GM12865 (cell line): Measurements from ENCODE around the gene PROM2.

Experiments
- DNase-seq: peaks from one replicate; pipeline ENCODE4 v3.0.0; 2010; ENCODE audit warnings: low read depth
- H3K4me3 ChIP-seq: 2 replicates; pipeline ENCODE4 v1.5.1; 2011; ENCODE audit warnings: mild to moderate bottlenecking, low read depth, low read length, control low read depth
- TF ChIP-seq, protein P1 (sequence below): IDR thresholded peaks from 2 replicates; pipeline ENCODE4 v1.5.1; 2011; ENCODE audit warnings: low read length, control low read depth, low read depth, inconsistent platforms; ENCODE audit not compliant: insufficient read depth; ENCODE audit errors: missing control alignments

Gene PROM2

GRCh38 chr2:95262896-95263542 is 11.2 kb upstream of the PROM2 start:
- H3K4me3 ChIP-seq = no peak overlapping the region
- no peak for DNase-seq
- TF ChIP-seq, protein P1, sequence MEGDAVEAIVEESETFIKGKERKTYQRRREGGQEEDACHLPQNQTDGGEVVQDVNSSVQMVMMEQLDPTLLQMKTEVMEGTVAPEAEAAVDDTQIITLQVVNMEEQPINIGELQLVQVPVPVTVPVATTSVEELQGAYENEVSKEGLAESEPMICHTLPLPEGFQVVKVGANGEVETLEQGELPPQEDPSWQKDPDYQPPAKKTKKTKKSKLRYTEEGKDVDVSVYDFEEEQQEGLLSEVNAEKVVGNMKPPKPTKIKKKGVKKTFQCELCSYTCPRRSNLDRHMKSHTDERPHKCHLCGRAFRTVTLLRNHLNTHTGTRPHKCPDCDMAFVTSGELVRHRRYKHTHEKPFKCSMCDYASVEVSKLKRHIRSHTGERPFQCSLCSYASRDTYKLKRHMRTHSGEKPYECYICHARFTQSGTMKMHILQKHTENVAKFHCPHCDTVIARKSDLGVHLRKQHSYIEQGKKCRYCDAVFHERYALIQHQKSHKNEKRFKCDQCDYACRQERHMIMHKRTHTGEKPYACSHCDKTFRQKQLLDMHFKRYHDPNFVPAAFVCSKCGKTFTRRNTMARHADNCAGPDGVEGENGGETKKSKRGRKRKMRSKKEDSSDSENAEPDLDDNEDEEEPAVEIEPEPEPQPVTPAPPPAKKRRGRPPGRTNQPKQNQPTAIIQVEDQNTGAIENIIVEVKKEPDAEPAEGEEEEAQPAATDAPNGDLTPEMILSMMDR = no peak

DNA sequence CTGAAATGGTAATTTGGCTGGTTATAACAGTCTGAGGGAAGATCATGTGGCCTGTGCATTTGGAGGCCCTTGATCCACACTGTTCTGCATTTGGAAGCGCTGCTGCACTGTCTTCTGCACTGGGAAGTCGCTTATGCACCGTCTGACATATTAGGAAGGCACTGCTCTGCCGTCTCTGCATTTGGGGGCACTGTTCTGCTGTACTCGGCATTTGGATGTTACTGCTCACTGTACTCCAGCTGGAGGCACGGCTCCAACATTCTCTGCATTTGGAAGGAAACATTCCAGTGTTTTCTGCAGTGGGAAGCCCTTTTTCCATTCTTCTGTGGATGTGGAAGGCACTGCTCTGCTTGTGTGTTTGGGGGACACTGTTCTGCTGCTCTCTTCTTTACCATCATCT is 9.6 kb upstream of the PROM2 start:
- TF ChIP-seq, protein P1 = no peak
- no peak overlapping the region for H3K4me3 ChIP-seq
- DNase-seq = no peak

DNA sequence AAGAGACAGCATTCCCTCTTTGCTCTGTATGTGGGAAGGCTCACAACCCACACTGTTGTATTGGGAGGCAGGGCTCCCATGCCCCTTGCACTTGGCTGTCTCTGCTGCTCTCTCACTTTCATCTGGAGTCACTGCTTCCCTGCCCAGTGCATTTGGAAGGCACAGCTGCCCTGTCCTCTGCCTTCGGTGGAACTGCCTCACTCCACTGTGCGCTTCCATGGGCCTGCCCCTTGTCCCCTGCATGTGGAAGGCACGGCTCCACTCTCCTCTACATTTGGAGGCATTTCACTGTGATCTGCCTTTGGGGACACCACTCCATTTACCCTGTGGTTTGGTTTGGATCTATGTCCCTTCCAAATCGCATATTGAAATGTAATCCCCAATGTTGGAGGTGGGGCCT is 9.1 kb upstream of the PROM2 start:
- H3K4me3 ChIP-seq = no peak overlapping the region
- no peak for DNase-seq
- TF ChIP-seq, protein P1 = no peak

DNA sequence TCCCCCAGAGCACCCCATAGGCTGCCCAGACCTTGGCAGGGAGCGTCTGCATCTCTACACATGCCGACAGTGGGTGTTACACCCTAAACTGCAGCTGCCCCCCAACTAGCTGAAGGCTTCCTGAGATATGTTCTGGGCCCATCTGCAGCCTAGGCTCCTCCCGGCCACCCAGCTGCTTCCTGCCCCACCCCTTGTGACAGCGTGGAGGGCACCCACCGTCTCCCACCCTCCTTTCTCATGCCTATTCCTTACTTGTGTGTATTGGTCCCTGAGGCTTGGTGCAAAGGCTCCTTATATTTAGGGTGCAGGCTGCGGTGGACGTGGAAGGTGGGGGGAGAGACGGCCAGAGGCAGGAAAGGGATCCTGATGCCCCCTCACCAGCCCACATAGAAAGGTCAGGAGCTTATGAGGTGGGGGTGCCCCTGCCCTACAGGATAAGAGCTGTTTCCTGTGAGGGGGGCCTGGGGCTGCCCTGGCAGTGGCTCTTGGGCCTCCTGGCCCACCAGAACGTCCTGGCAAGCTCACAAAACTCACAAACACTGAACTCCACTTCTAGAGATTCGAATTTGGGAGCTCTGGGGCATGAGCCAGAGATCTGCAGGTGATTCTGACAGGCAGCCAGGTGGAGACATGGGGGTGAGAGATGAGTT is 7.3 kb upstream of the PROM2 start:
- no peak for DNase-seq
- TF ChIP-seq, protein P1 = no peak
- no peak overlapping the region for H3K4me3 ChIP-seq

- TF ChIP-seq, protein P1 = no peak
- H3K4me3 ChIP-seq = no peak overlapping the region
- DNase-seq = no peak
Observed at GRCh38 chr2:95267458-95268210, 6.6 kb upstream of the PROM2 start.

- DNase-seq = no peak
- TF ChIP-seq, protein P1 = no peak
- no peak overlapping the region for H3K4me3 ChIP-seq
Observed at GRCh38 chr2:95268211-95269035, 5.8 kb upstream of the PROM2 start.
